NCI-H146 treated with DMSO at 0.1 percent for 48 hours (cell line): ENCODE results near the gene TOMM70.
"Not testable (repeated sequence)": the region's sequence is repeated elsewhere in the genome, so short reads cannot be mapped to it uniquely, and the experiment has no call there.

ENCODE experiments used
- DNase-seq: peaks from one replicate; lab custom pipeline; 2025; ENCODE audit not compliant: unreplicated experiment; lab: John Stamatoyannopoulos, UW

The TOMM70 gene

DNA sequence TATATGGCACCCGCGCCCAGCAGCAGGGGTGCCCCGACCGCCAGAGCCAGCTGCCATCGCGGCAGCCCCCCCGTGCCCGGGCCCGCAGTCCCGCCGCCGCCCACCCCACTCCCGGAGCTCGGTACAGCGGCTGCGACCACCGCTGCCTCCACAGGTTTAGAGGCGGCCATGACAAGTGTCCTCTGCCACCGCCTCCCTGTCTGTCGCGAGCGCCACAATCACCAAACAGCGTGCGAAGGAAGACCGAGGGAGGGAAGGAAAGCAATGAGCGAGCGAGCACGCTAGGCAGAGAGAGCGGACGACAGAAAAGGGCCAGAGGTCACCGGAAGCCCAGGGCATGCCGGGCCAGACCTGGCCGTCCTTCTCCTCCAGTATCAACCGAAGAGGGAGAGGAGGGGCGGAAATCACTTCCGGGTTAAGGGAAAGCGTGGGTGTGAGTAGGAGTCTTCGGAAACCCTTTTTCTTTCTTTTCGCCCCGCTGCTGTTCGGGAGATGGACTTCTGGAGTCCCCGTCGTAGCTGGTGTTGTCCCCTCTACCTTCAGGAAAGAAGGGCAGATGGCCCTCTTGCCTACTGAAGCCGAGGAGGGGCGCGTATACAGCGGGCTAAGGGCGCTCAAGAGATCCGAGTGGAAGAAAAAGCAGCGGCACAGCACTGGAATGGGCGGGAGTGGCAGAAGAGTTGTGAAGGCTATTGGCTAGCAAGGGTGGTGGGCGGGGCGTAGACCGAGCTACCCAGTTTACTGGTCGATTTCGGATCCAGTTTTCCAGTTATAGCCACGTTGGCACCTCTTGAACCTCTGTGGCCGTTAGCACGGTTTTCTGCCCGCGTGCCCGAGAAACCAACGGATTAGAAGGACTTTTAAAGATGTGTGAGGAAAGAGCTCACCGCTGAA is at the start of gene TOMM70, which contains the start of gene LNP1:
TSS of gene TOMM70 (minus strand) at position 310 of the 894 bp plus-strand sequence. CDS start at position 170, 140 bp downstream.
TSS of gene LNP1 (plus strand) at position 760 of the 894 bp plus-strand sequence. CDS start 28,191 bp downstream, outside the sequence.
- DNase-seq, result peak; percentile 96

DNA sequence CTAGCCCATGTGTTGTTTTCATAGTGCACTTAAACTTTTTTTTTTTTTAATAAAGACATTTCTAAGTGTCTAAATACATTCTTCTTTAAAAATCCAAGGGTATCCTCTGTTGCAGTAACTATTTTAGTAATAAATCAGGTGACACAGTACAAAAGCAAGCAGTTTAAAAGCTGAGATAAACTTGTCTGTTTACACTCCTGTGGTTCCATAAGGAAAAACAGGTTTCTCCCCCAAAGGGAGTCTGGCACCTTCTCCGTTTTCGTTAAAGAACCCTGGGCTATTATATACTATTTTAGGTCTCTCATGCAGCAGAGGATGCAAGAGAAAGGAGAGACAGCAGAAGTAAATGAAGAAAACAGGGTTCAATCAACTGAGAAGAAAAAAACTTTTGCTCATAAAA is 48.3 kb upstream of the TOMM70 start:
- DNase-seq, result no peak

DNA sequence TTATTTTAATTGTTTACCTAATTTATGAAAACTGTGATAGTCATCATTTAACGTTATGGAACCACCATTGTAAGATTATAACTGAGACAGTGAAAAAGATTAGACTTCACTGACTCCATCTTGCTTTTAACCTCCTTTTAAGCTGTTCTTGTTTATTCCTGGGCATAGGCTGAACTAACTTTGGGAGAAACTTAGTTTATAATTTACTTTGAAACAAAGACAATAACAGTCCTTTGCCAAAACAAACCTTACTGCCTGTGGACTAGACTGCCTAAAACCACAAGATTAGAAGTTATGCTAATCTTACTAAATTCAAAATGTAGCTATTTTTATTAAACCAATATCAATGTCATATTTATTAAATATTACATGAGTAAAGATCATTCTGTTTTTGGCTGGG is 47.2 kb upstream of the TOMM70 start:
- no peak for DNase-seq

DNA sequence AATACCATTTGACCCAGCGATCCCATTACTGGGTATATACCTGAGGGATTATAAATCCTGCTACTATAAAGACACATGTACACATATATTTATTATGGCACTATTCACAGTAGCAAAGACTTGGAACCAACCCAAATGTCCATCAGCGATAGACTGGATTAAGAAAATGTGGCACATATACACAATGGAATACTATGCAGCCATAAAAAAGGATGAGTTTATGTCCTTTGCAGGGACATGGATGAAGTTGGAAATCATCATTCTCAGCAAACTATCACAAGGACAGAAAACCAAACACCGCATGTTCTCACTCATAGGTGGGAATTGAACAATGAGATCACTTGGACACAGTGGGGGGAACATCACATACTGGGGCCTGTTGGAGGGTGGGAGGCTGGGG is 46.2 kb upstream of the TOMM70 start:
- DNase-seq, result not testable (repeated sequence)

DNA sequence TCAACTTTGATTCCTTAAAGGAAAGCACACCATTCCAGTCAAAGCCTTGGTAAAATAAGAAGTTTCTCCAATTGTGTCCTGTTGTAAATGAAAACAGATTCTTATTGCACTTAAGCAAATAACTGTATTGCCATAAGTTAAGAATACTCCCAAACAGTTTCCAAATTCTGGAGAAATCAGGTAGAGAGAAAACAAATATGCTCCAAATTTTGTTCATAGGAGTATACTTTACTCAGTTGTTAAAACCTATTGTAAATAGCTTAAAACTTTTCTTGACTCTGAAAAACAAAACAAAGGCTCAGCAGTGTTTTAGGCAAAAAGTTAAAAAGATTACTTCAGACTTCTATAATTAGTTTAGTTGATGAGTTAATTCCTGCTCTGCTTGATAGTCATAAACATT is 42.8 kb upstream of the TOMM70 start:
- DNase-seq, result no peak

DNA sequence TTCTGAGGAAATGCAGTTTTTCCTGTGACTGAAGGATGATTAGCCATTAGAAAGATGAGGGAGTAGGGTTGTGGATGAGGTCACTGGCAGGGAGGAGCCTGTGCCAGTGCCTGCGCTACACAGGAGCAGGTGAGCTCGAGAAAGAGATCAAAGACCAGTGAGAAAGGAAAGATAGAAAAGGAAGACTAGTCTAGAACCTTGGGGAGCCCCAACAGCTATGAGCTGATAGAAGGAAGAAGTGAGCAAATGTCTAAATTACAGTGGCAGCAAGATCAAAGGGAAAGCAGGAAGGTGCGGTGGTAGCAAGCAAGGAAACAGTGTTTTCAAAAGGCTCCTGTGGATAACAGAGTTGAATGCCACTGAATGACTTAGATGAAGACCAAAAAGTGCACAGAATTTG is 40.0 kb upstream of the TOMM70 start:
- no peak for DNase-seq

DNA sequence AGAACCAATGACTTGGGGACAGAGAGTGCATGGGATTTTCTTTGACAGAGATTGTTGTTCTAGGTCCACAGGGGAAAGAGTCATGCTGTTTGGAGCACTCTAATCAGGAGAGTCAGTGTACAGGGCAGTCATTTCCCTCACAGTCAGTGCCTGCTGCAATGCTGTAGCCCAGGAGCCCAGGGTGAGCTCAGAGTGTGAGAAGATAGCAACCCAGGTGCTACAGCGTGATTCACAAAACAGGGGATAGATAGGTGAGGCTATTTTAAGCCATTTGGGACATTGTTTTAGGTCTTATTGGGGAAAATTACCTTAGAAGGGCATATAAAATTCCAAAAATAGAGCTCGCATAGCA is 37.7 kb upstream of the TOMM70 start:
- DNase-seq, result no peak

DNA sequence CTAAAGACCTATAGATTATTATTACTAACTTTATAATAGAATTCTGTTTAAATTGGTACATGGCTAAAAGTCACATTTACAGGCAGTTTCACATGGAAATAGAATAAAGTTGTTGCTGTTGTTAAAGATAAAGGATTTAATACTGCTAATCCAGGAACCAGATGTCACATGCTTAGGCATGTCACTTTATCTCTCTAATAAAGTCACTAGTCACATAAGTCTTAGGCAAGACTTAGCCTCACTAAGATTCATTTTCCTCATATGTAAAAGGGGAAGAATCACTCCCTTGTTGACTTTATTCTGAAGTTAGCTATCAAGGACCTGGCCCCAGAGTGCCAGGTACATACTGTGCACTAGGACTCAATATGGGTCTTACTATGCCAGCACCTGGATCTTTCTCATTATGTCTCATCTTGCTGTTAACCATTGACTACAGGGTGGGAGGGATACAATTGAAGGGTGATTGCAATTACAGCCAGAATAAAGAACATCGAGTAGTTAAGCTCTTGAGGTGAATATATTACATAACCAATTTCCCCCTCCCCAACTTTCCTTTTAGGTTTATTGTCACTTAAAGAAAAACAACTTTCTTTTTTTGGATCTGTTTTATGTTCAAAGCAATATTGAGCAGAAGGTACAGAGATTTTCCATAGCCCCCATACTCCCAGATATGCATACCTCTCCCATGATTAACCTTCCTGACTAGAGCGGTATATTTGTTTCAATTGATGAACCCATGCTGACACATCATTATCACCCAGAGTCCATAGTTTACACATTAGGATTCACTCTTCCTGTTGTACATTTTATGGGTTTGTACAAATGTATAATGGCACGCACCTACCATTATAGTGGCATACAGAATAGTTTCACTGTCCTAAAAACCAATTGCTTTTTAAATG is 37.1 kb upstream of the TOMM70 start:
- no peak for DNase-seq

DNA sequence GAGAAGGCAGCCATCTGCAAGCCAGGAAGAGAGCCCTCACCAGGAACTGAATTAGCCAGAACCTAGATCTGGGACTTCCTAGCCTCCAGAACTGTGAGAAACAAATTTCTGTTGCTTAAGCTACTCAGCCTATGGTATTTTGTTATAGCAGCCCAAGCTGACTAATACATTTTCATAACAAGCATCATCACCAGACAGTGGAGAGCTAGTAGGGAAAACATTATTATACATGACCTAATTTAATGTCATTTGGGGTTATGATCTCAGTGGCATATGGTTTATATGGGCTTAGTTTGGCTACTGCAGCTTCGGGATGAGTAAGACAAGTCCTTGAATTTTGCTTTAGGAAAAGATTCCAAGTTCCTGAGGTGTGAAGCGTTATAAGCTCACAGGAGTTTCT is 36.1 kb upstream of the TOMM70 start:
- no peak for DNase-seq

DNA sequence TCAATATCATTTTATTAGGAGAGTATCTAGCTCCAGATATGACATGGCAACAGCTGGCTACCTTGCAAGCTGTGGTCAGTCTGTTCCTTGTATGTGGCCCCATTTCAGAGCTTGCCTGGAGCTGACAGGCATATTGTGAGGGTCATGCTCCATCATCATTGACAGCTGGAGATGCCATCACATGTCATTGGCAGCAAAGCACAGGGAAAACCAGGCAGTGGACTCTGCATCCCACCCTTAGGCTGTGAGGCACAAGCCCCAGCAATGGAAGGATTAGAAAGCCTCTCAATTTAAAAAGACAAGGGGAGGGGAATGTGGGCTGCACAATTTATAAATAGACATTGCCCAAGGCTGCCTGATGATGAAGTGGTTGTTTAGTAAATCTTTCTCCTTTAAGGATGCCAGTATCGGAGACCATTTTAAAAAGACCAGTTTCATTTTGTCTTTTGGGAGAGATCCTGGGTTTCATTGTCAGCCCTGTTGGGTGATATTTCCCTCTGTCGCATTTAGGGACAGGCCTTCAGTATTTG is 28.4 kb upstream of the TOMM70 start:
- no peak for DNase-seq

DNA sequence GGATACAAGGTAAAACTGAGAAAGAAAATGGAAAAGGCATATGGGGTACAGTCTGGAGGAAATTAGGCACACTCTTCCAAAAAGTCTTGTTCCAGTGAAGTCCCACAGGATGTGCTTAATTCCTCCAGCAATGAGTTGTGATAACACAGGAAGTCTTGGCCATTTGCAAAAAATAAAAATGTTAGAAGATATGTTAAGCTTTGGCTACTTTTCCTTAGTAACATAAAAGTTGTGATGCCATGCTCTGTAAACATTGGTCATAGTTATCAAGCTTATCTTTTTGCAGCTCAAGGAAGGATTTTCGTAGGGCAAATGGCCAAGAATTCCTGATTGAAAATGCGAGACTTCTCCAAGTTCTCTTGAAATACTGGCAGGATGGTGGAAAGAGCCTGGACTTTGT is 26.8 kb upstream of the TOMM70 start:
- no peak for DNase-seq

DNA sequence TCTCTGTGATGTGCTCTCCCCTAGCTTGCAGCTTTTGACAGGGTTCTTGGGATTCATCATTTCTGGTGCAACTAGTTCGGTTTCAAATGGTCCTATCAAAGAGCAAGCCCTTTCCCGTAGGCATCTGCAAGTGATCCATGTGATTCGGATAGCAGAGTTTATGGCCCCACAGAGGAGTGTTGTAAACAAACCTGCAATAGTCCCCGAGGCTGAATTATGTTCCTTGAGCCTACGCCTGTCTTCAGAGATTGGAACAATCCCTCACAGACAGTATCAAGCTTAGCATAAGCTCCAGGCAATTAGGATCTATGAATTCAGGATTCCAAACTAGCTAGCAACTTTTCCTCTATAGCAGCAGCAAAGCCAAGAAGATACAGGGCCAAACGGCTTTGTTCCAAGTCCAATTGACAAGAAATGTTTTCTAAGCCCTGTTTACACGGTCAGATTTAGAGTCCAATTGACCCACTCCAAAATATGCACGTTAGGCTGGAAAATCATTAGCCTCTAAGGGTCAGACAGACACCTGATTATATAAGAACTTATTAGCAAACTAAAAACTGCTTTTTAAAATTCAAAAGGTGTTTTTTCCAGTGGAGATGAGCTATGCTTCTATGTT is 25.3 kb upstream of the TOMM70 start:
- no peak for DNase-seq

DNA sequence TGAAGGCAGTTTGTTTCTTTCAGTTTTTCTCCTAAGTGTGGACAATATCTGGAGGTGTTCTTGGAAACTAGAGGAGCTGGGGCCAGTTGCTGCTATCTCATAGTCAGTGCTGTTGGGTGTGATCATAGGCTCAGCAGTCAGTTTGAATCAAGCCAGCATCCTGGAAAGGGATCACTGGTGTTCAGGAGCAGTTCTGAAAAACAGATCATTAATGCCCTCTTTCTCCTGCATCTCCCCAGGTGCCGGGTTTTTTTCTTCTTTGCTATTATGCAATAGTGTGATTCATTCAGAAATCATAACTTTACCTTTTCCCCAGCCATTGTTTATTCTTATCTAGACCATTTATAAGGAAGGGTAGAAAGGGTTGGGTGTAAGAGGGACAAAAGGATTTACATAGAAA is 24.4 kb upstream of the TOMM70 start:
- DNase-seq, result no peak

DNA sequence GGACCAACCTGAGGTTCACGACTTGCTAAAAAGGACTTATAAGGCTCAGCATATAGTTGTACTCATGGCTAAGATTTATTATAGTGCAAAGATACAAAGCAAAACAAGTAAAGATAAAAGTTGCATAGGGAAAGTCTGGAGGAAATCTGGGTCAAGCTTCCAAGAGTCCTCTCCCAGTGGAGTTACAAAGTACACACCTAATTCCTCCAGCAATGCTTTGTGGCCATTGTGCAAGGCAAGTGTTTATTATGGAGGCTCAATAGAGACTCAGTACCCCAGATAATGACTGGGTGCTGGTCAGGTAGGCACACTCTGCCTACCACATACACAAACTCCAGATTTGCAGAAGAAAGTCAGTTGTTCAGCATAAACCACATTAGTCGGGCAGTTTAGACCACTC is 23.4 kb upstream of the TOMM70 start:
- DNase-seq, result no peak

DNA sequence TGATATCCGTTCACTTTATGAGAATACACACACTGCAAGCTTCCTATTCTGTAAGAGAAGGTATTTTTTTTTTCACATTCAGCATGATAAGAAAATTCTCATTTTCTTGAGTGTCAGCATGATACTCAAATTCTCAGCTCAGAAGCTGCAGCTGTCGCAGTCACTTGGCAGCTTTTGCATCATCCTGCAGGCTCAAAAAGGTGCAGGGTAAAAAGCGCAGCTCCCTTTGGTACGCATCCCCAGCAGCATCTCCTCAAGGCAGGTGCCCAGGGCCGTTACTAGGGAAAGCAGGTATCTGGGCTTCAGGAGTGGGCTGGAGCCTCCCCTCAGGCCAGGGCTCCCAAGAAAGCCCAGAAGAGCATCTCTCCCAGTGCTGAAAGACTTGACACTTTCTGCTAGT is 22.7 kb upstream of the TOMM70 start:
- DNase-seq, result no peak

DNA sequence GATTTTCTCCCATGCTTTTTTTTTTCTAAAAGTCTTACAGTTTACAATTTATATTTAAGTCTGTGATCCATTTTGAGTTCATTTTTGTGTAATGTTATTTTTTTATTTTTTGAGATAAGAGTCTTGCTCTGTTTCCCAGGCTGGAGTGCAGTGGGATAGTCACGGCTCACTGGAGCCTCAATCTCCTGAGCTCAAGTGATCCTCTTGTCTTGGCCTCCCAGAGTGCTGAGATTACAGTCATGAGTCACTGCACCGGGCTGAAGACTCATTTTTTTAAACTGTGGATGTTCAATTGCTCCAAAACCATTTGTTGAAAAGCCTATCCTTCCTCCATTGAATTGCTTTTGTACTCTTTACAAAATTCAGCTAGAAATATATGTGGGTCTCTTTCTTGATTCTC is 20.0 kb upstream of the TOMM70 start:
- no peak for DNase-seq

DNA sequence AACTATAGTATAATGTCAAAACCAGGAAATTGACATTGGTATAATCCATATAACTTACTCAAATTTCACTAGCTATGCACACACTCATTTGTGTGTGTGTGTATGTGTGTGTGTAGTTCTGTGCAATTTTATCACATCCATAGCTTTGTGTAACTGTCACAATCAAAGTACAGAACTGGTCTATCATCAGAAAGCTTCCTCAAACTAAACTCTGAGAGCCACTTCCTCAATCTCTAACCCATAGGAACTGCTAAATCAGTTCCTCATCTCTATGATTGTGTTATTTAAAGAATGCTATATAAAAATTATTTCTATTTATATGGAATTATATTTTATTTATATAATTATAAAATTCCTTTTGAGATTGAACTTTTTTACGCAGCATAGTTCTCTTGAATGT is 18.5 kb upstream of the TOMM70 start:
- no peak for DNase-seq

DNA sequence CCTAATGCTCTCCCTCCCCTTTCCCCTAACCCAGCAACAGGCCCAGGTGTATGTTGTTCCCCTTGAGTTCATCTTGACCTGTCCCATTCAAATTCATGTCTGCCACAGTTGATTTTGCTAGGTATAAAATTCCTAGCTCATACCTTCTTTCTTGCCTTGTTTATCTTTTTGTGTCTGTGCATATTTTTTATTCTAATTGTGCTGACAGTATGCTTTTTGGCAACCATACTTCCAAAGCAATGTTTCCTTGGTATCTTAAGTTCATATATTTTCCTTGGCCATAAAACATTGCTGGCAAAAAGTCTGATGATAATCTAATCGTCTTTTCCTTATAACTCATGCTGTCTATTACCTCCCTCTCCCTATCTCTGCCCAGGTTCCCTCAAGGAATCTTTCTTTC is 16.0 kb upstream of the TOMM70 start:
- no peak for DNase-seq

DNA sequence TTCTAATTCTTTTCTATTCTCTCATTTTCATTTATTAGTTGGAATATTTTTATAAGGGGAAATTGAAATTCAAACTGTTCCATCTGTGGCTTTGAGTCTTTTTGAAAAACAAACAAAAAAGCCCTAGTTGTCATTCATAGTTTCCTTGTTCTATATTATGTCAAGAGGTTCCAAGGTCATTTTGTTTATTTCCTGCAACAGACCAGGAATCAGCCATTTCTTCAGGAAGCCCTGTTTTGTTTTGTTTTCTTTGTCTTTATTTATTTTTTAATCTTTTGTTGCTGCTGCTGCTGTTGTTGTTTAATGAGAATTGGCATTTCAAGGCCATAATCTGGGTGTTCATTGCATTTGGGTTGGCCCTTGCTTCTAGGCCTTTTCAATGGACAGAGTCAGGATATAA is 15.3 kb upstream of the TOMM70 start:
- no peak for DNase-seq

DNA sequence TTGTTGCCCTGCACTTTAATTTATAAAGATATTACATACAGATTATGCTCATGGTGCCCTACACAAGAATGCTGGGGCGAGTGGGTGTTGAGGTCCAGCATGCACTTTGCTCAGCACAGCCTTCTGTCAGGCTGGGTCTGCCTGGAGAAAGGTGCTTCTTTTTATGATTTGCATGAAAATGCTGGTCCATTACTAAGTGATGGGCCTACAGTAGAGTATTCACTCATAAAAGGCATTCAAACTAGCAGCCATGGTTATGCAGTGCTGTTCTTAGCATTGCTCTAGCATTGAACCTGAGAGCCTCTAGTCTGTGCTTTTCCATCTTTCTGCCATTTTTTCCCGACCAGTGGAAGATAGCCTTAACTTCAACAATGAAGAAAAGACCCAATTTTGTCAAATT is 12.7 kb upstream of the TOMM70 start:
- no peak for DNase-seq

DNA sequence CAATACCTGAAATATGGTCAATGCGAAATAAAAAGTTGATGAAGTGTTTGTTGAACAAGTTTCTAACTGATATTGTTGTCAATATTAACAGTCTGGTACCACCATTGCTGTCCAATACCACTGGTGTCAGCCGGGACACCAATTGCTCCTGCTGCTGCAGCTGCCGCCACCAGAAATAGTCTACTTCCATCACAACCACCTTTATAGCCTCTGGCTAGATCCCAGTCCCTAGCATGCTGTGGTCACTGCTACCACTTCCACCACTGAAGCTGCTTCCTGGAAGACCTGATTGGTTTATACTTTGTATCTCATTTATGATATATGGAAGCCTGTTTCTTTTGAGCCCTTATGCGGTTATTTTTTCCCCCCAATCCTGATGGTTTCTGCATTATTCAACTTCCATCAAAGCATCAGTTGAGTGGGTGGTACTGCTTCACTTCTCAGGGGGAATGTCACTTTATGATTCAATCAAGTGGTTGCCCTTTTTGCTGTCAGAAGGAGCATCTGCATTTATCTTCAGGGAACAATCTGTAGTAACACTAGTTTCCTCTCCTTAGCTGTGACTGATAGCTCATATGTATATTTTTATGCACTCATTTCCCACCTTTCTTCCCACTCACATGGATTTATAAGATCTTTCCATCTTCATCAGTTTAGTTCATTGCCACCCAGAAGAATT is 12.2 kb upstream of the TOMM70 start:
- no peak for DNase-seq
